HL-60/S4 (cell line): Measurements from ENCODE around the gene OASL.
"Not testable (repeated sequence)": the region's sequence is repeated elsewhere in the genome, so short reads cannot be mapped to it uniquely, and the experiment has no call there.

Experiments used
- in situ Hi-C: fragments of 300-500 bp; cut with MboI; formaldehyde crosslinking; loops from 2 replicates; pipeline ENCODE4 v1.14.3; 2022; ENCODE audit warnings: low sequenced_read_pairs

Gene OASL

GRCh38 chr12:121060149-121061001 lies 21.3 kb upstream of the OASL start:
- in situ Hi-C loops: loop anchor here (25.0 kb wide), 1 partner anchor 377 kb away; no protein-coding TSS in a partner anchor

- in situ Hi-C loops: loop anchor here (25.0 kb wide), 1 partner anchor 378 kb away; no protein-coding TSS in a partner anchor
Measured at GRCh38 chr12:121059031-121059898, 20.2 kb upstream of the OASL start.

- in situ Hi-C loops: loop anchor here (25.0 kb wide), 1 partner anchor 380 kb away; no protein-coding TSS in a partner anchor
Measured at GRCh38 chr12:121057794-121058193, 18.7 kb upstream of the OASL start.

- in situ Hi-C loops: loop anchor here (25.0 kb wide), 1 partner anchor 384 kb away; no protein-coding TSS in a partner anchor
Measured at GRCh38 chr12:121053706-121054105, 14.7 kb upstream of the OASL start.

- in situ Hi-C loops: loop anchor here (25.0 kb wide), 1 partner anchor 387 kb away; no protein-coding TSS in a partner anchor
Measured at GRCh38 chr12:121050725-121051124, 11.7 kb upstream of the OASL start.

GRCh38 chr12:121048442-121048841 lies 9.4 kb upstream of the OASL start:
- in situ Hi-C loops: no loop called here

GRCh38 chr12:121047400-121047799 lies 8.4 kb upstream of the OASL start:
- in situ Hi-C loops: not testable (repeated sequence)

GRCh38 chr12:121043067-121043466 lies 4.0 kb upstream of the OASL start:
- in situ Hi-C loops: no loop called here

GRCh38 chr12:121036810-121037326 lies 2.2 kb downstream of the OASL start:
- in situ Hi-C loops: no loop called here

- in situ Hi-C loops: no loop called here
Measured at GRCh38 chr12:121034616-121035305, 4.3 kb downstream of the OASL start.

- in situ Hi-C loops: no loop called here
Measured at GRCh38 chr12:121033625-121034349, 5.3 kb downstream of the OASL start.

GRCh38 chr12:121030576-121031212 lies 8.4 kb downstream of the OASL start:
- in situ Hi-C loops: no loop called here

GRCh38 chr12:121026274-121027045 lies 12.6 kb downstream of the OASL start:
- in situ Hi-C loops: no loop called here

- in situ Hi-C loops: no loop called here
Measured at GRCh38 chr12:121025442-121026226, 13.4 kb downstream of the OASL start.

- in situ Hi-C loops: no loop called here
Measured at GRCh38 chr12:121023799-121024198, 15.2 kb downstream of the OASL start.

GRCh38 chr12:121022713-121023112 lies 16.3 kb downstream of the OASL start:
- in situ Hi-C loops: no loop called here

GRCh38 chr12:121021754-121022153 lies 17.3 kb downstream of the OASL start:
- in situ Hi-C loops: no loop called here
